ENCODE measurements around the gene XIRP2. TPM values are rescaled to one million over a fixed set of nuclear protein-coding genes. Genes with fewer than 3 reads are reported as not detected.
"Not testable (repeated sequence)": the region's sequence is repeated elsewhere in the genome, so short reads cannot be mapped to it uniquely, and the experiment has no call there.

The XIRP2 gene
- total and polyA plus RNA-seq, 2 of the 13 experiments (the other 11 are each of a cell fraction or from before 2014, with no cell fraction given), result 0.04 to 0.05 TPM

- Histone ChIP-seq H3K36me3 (replicated peaks in 1 of 2; ENCODE audit: control insufficient read depth in 1 of 2, insufficient read depth in 2 of 2, low read length in 2 of 2) (no peaks in the 10 kb centered on the region), H3K27ac (ENCODE audit: extremely low read length, insufficient read depth, low read length) (no peak overlapping the region), H3K9me3 (ENCODE audit: low read length) (no peaks in the 10 kb centered on the region; the same call in 1 of the 2 replicates), H3K27me3 (ENCODE audit: control insufficient read depth in 1 of 2, insufficient read depth in 2 of 2, low read length in 2 of 2) (no peaks in the 10 kb centered on the region), H3K9ac (ENCODE audit: insufficient read depth, low read depth, low read length) (no peak overlapping the region), H3K4me2 (ENCODE audit: low read depth, low read length) (no peak overlapping the region), H4K20me1 (ENCODE audit: insufficient read depth, low read length) (no peaks in the 10 kb centered on the region), H3K79me2 (ENCODE audit: insufficient read depth, low read length) (no peaks in the 10 kb centered on the region), H3K4me3 (replicated peaks in 1 of 3; ENCODE audit: insufficient read depth in 1 of 3, low read depth in 2 of 3, low read length in 3 of 3) (no peak overlapping the region), H2AFZ (ENCODE audit: low read length) (no peak overlapping the region), H3K4me1 (ENCODE audit: insufficient read depth, low read length) (no peaks in the 10 kb centered on the region)
- TF ChIP-seq MAFK (conservative IDR thresholded peaks at IDR 0.05 in 1 of 2, IDR thresholded peaks at IDR 0.05 in 1 of 2; ENCODE audit: low read length in 2 of 2) (peak; percentile 67 to 76), MAFF (IDR thresholded peaks at IDR 0.05; ENCODE audit: low read depth, low read length) (peak; percentile 64), JARID2 (CRISPR knock-in tag; IDR thresholded peaks at IDR 0.05; ENCODE audit: insufficient replicate concordance) (no peak)
- BruUV-seq (replicated peaks), result no TSS peak
- ChIA-PET POLR2A (no interaction called here), CTCF (ENCODE audit: low intra/inter-chr PET ratio, low total read pairs) (no interaction called here)
- DNase-seq (ENCODE audit: low spot score) (no peak), FAIRE-seq (no peak), ATAC-seq (no peak)
- intact Hi-C loops (cut with micrococcal nuclease; ENCODE audit: unreplicated experiment), result no loop called here
- 11% methylated on average over 2 of the region's 2 CpGs for WGBS (ENCODE audit: low lambda C conversion rate)
- in situ Hi-C loops (cut with HindIII; ENCODE audit: extremely low pct_ligation_motif_present, low pct_unique_long_range_greater_than_20kb), result no loop called here
These were observed 130.3 kb downstream of the XIRP2 start for GRCh38 chr2:167018590-167018989.

GRCh38 chr2:167028503-167028902, 140.2 kb downstream of the XIRP2 start:
- Histone ChIP-seq H2AFZ (ENCODE audit: low read length) (no peak overlapping the region), H3K4me2 (ENCODE audit: low read depth, low read length) (no peak overlapping the region), H3K4me1 (ENCODE audit: insufficient read depth, low read length) (no peaks in the 10 kb centered on the region), H3K27ac (ENCODE audit: extremely low read length, insufficient read depth, low read length) (no peak overlapping the region), H3K9me3 (ENCODE audit: low read length) (peaks cover 51% of the 10 kb centered on the region), H3K79me2 (ENCODE audit: insufficient read depth, low read length) (no peaks in the 10 kb centered on the region), H3K36me3 (replicated peaks in 1 of 2; ENCODE audit: control insufficient read depth in 1 of 2, insufficient read depth in 2 of 2, low read length in 2 of 2) (no peaks in the 10 kb centered on the region), H3K9ac (ENCODE audit: insufficient read depth, low read depth, low read length) (no peak overlapping the region), H4K20me1 (ENCODE audit: insufficient read depth, low read length) (no peaks in the 10 kb centered on the region), H3K4me3 (replicated peaks in 1 of 3; ENCODE audit: insufficient read depth in 1 of 3, low read depth in 2 of 3, low read length in 3 of 3) (no peak overlapping the region), H3K27me3 (ENCODE audit: control insufficient read depth in 1 of 2, insufficient read depth in 2 of 2, low read length in 2 of 2) (no peaks in the 10 kb centered on the region)
- FAIRE-seq (no peak), ATAC-seq (no peak), DNase-seq (ENCODE audit: low spot score) (no peak)
- intact Hi-C loops (cut with micrococcal nuclease; ENCODE audit: unreplicated experiment) (no loop called here), in situ Hi-C loops (cut with HindIII; ENCODE audit: extremely low pct_ligation_motif_present, low pct_unique_long_range_greater_than_20kb) (no loop called here)
- ChIA-PET POLR2A (no interaction called here), CTCF (ENCODE audit: low intra/inter-chr PET ratio, low total read pairs) (no interaction called here)
- 8% methylated on average over 4 of the region's 4 CpGs for WGBS (ENCODE audit: low lambda C conversion rate)
- no TSS peak for BruUV-seq (replicated peaks)
- TF ChIP-seq ZNF83 (CRISPR knock-in tag; IDR thresholded peaks at IDR 0.05; ENCODE audit: borderline replicate concordance) (no peak), CREB1 (IDR thresholded peaks at IDR 0.05) (peak; percentile 58), CREB1 (CRISPR knock-in tag; IDR thresholded peaks at IDR 0.05) (no peak), ATF7 (IDR thresholded peaks at IDR 0.05) (peak; percentile 78), ATF7 (CRISPR knock-in tag; IDR thresholded peaks at IDR 0.05) (no peak)

GRCh38 chr2:167034976-167035375, 146.7 kb downstream of the XIRP2 start:
- FAIRE-seq; H3K79me2 ChIP-seq (ENCODE audit: insufficient read depth, low read length); H3K9ac ChIP-seq (ENCODE audit: insufficient read depth, low read depth, low read length); H3K36me3 ChIP-seq (replicated peaks in 1 of 2; ENCODE audit: control insufficient read depth in 1 of 2, insufficient read depth in 2 of 2, low read length in 2 of 2); BruUV-seq (replicated peaks); H3K4me2 ChIP-seq (ENCODE audit: low read depth, low read length); H3K4me3 ChIP-seq (replicated peaks in 1 of 3; ENCODE audit: insufficient read depth in 1 of 3, low read depth in 2 of 3, low read length in 3 of 3); H3K27me3 ChIP-seq (ENCODE audit: control insufficient read depth in 1 of 2, insufficient read depth in 2 of 2, low read length in 2 of 2); H3K27ac ChIP-seq (ENCODE audit: extremely low read length, insufficient read depth, low read length); in situ Hi-C loops (cut with HindIII; ENCODE audit: extremely low pct_ligation_motif_present, low pct_unique_long_range_greater_than_20kb); ATAC-seq; DNase-seq (ENCODE audit: low spot score); H3K4me1 ChIP-seq (ENCODE audit: insufficient read depth, low read length); H4K20me1 ChIP-seq (ENCODE audit: insufficient read depth, low read length); POLR2A ChIA-PET; H2AFZ ChIP-seq (ENCODE audit: low read length); CTCF ChIA-PET (ENCODE audit: low intra/inter-chr PET ratio, low total read pairs); intact Hi-C loops (cut with micrococcal nuclease; ENCODE audit: unreplicated experiment): not testable (repeated sequence)
- WGBS (ENCODE audit: low lambda C conversion rate), result 10% methylated on average over 3 of the region's 3 CpGs
- peaks cover 73% of the 10 kb centered on the region for H3K9me3 ChIP-seq (ENCODE audit: low read length)
